Stimulated activated CD4-positive, alpha-beta T cell treated with anti-CD3 and anti-CD28 coated beads, Interleukin-15, amount 100 ng/mL, for 24 hours (primary cell): ENCODE data around the gene OMP.
A peak's percentile ranks its signal among the peaks of the same experiment; 100 is the strongest.
"Not testable (repeated sequence)": the region's sequence is repeated elsewhere in the genome, so short reads cannot be mapped to it uniquely, and the experiment has no call there.

Experiments
- DNase-seq: peaks from one replicate; pipeline ENCODE4 v3.0.0-alpha.2; 2020

OMP gene

GRCh38 chr11:77102246-77103210 lies at the start of gene OMP:
Gene OMP, plus strand, starts transcription at chr11:77102840. Its CDS starts 0 bp downstream, at chr11:77102840.
- DNase-seq, result no peak

- DNase-seq, result no peak
These were observed 49.2 kb upstream of the OMP start for GRCh38 chr11:77053217-77054015.

GRCh38 chr11:77054084-77054483 lies 48.6 kb upstream of the OMP start:
- no peak for DNase-seq

- DNase-seq, result no peak
These were observed 47.5 kb upstream of the OMP start for GRCh38 chr11:77055101-77055561.

GRCh38 chr11:77055913-77056312 lies 46.7 kb upstream of the OMP start:
- DNase-seq, result no peak

- DNase-seq, result no peak
These were observed 45.7 kb upstream of the OMP start for GRCh38 chr11:77056814-77057402.

GRCh38 chr11:77057938-77058474 lies 44.6 kb upstream of the OMP start:
- DNase-seq, result no peak

- DNase-seq, result no peak
These were observed 43.7 kb upstream of the OMP start for GRCh38 chr11:77058900-77059299.

GRCh38 chr11:77059806-77060205 lies 42.8 kb upstream of the OMP start:
- no peak for DNase-seq

GRCh38 chr11:77060234-77060633 lies 42.4 kb upstream of the OMP start:
- DNase-seq, result no peak

- DNase-seq, result not testable (repeated sequence)
These were observed 41.4 kb upstream of the OMP start for GRCh38 chr11:77061258-77061657.

- no peak for DNase-seq
These were observed 39.7 kb upstream of the OMP start for GRCh38 chr11:77062924-77063323.

GRCh38 chr11:77063407-77063806 lies 39.2 kb upstream of the OMP start:
- no peak for DNase-seq

GRCh38 chr11:77063861-77064260 lies 38.8 kb upstream of the OMP start:
- no peak for DNase-seq

GRCh38 chr11:77064648-77065217 lies 37.9 kb upstream of the OMP start:
- no peak for DNase-seq

GRCh38 chr11:77065878-77066228 lies 36.8 kb upstream of the OMP start:
- peak; percentile 28 for DNase-seq

- peak; percentile 92 for DNase-seq
These were observed 36.2 kb upstream of the OMP start, which contains the start of gene CAPN5 for GRCh38 chr11:77066229-77067042. Gene CAPN5, plus strand, starts transcription at chr11:77066971. Its CDS starts 17,916 bp downstream, at chr11:77084887.

- DNase-seq, result no peak
These were observed 34.7 kb upstream of the OMP start for GRCh38 chr11:77067861-77068443.

GRCh38 chr11:77068457-77069335 lies 33.9 kb upstream of the OMP start:
- DNase-seq, result no peak

- no peak for DNase-seq
These were observed 33.2 kb upstream of the OMP start for GRCh38 chr11:77069336-77069968.
